OCI-LY1 (cell line): Measurements from ENCODE around the gene ZNF608.

ENCODE experiments used
- H2AFZ ChIP-seq: fragments of 200-600 bp; sonication (generic), shearing (Covaris generic); 2 replicates; pipeline ENCODE4 v1.6.0; 2014; ENCODE audit warnings: antibody characterized with exemption, mild to moderate bottlenecking, low read length
- H3F3A ChIP-seq: fragments of 200-600 bp; sonication (generic), shearing (Covaris generic); 2 replicates; pipeline ENCODE4 v1.6.0; 2014; ENCODE audit warnings: mild to moderate bottlenecking, antibody characterized with exemption, low read length, moderate library complexity; ENCODE audit not compliant: insufficient read depth
- H3K27ac ChIP-seq: fragments of 200-600 bp; sonication (generic); 2 replicates; pipeline ENCODE4 v1.5.1; 2014; ENCODE audit warnings: low read length, mixed run types, mild to moderate bottlenecking, low read depth; ENCODE audit not compliant: poor library complexity, severe bottlenecking
- H3K27me3 ChIP-seq: fragments of 200-600 bp; sonication (generic); 2 replicates; pipeline ENCODE4 v1.6.0; 2014; ENCODE audit warnings: antibody characterized with exemption, mild to moderate bottlenecking, low read length, moderate library complexity; ENCODE audit not compliant: insufficient read depth
- H3K36me3 ChIP-seq: fragments of 200-600 bp; sonication (generic); 2 replicates; pipeline ENCODE4 v1.6.1; 2014; ENCODE audit warnings: mild to moderate bottlenecking, antibody characterized with exemption, low read length, moderate library complexity, mixed read lengths; ENCODE audit not compliant: insufficient read depth
- H3K4me1 ChIP-seq: fragments of 200-600 bp; sonication (generic); 2 replicates; pipeline ENCODE4 v1.5.1; 2014; ENCODE audit warnings: mild to moderate bottlenecking, low read length, moderate library complexity; ENCODE audit not compliant: insufficient read depth, severe bottlenecking
- H3K4me2 ChIP-seq: fragments of 200-600 bp; sonication (generic), shearing (Covaris generic); 2 replicates; pipeline ENCODE4 v1.6.1; 2014; ENCODE audit warnings: low read length
- H3K4me3 ChIP-seq: fragments of 200-600 bp; sonication (generic); 2 replicates; pipeline ENCODE4 v1.5.1; 2014; ENCODE audit warnings: low read length, low read depth, mild to moderate bottlenecking, mixed read lengths; ENCODE audit not compliant: poor library complexity, severe bottlenecking
- H3K79me2 ChIP-seq: fragments of 200-600 bp; shearing (Covaris generic); 2 replicates; pipeline ENCODE4 v1.6.1; 2016; ENCODE audit warnings: mixed run types, low read length, mixed read lengths; ENCODE audit not compliant: insufficient read depth
- H3K9ac ChIP-seq: fragments of 200-600 bp; sonication (generic), shearing (Covaris generic); 2 replicates; pipeline ENCODE4 v1.6.1; 2014; ENCODE audit warnings: mild to moderate bottlenecking, low read length, mixed read lengths
- H3K9me2 ChIP-seq: fragments of 200-600 bp; sonication (generic), shearing (Covaris generic); 2 replicates; pipeline ENCODE4 v1.6.1; 2014; ENCODE audit warnings: low read depth, mild to moderate bottlenecking, low read length, mixed read lengths
- H3K9me3 ChIP-seq: fragments of 200-600 bp; shearing (Covaris generic); 2 replicates; pipeline ENCODE4 v1.6.1; 2014; ENCODE audit warnings: low read length, mixed read lengths
- H4K20me1 ChIP-seq: fragments of 200-600 bp; sonication (generic), shearing (Covaris generic); 2 replicates; pipeline ENCODE4 v1.6.0; 2016; ENCODE audit warnings: mild to moderate bottlenecking, low read length; ENCODE audit not compliant: insufficient read depth
- CTCF ChIP-seq: fragments of 200-600 bp; sonication (generic), shearing (Covaris generic); IDR thresholded peaks from 2 replicates; pipeline ENCODE4 v1.5.1; 2017; ENCODE audit warnings: mild to moderate bottlenecking, antibody characterized with exemption, low read length, moderate library complexity, mixed read lengths
- EZH2 ChIP-seq: fragments of 200-600 bp; sonication (generic), shearing (Covaris generic); IDR thresholded peaks from 2 replicates; pipeline ENCODE4 v1.8.0; 2017; ENCODE audit warnings: borderline replicate concordance, mixed run types, mild to moderate bottlenecking, antibody characterized with exemption, low read length, moderate library complexity, mixed read lengths

Gene ZNF608

GRCh38 chr5:124701873-124702425, 44.5 kb downstream of the ZNF608 start:
- H3F3A ChIP-seq, result no peaks in the 10 kb centered on the region
- peak overlapping the region; percentile 85 for H3K4me2 ChIP-seq
- H3K27ac ChIP-seq, result peak overlapping the region; percentile 97
- H3K4me1 ChIP-seq, result peaks cover 100% of the 10 kb centered on the region
- H3K79me2 ChIP-seq, result peaks cover 99% of the 10 kb centered on the region
- H3K4me3 ChIP-seq, result peak overlapping the region; percentile 41
- peaks cover 40% of the 10 kb centered on the region for H3K36me3 ChIP-seq
- TF ChIP-seq CTCF (no peak), EZH2 (no peak)
- H3K9ac ChIP-seq, result peak overlapping the region; percentile 48
- no peaks in the 10 kb centered on the region for H3K9me3 ChIP-seq
- H2AFZ ChIP-seq, result no peak overlapping the region
- no peaks in the 10 kb centered on the region for H4K20me1 ChIP-seq
- H3K27me3 ChIP-seq, result no peaks in the 10 kb centered on the region
- H3K9me2 ChIP-seq, result no peaks in the 10 kb centered on the region

- Histone ChIP-seq H3K4me1 (peaks cover 100% of the 10 kb centered on the region), H3K9me2 (no peaks in the 10 kb centered on the region), H4K20me1 (no peaks in the 10 kb centered on the region)
Measured at GRCh38 chr5:124701016-124701415, 45.4 kb downstream of the ZNF608 start.

GRCh38 chr5:124700333-124700732, 46.1 kb downstream of the ZNF608 start:
- Histone ChIP-seq H3F3A (no peaks in the 10 kb centered on the region), H3K79me2 (peaks cover 100% of the 10 kb centered on the region), H3K9me2 (no peaks in the 10 kb centered on the region), H2AFZ (no peak overlapping the region), H3K9ac (no peak overlapping the region), H3K4me1 (peaks cover 93% of the 10 kb centered on the region), H3K4me2 (no peak overlapping the region; the same call in 1 of the 2 replicates), H3K9me3 (no peaks in the 10 kb centered on the region), H4K20me1 (no peaks in the 10 kb centered on the region), H3K36me3 (peaks cover 56% of the 10 kb centered on the region), H3K27ac (peak overlapping the region; percentile 97), H3K4me3 (no peak overlapping the region), H3K27me3 (no peaks in the 10 kb centered on the region)
- TF ChIP-seq EZH2, result no peak
- no peak for TF ChIP-seq CTCF

More at GRCh38 chr5:124701016-124701415, 45.4 kb downstream of the ZNF608 start:
- no peaks in the 10 kb centered on the region for H3K9me3 ChIP-seq
- no peaks in the 10 kb centered on the region for H3F3A ChIP-seq
- H2AFZ ChIP-seq, result no peak overlapping the region
- H3K4me2 ChIP-seq, result no peak overlapping the region; the same call in 1 of the 2 replicates
- H3K9ac ChIP-seq, result no peak overlapping the region
- peaks cover 99% of the 10 kb centered on the region for H3K79me2 ChIP-seq
- H3K27ac ChIP-seq, result peak overlapping the region; percentile 97
- H3K27me3 ChIP-seq, result no peaks in the 10 kb centered on the region
- no peak for TF ChIP-seq CTCF
- TF ChIP-seq EZH2, result no peak
- no peak overlapping the region for H3K4me3 ChIP-seq
- peaks cover 49% of the 10 kb centered on the region for H3K36me3 ChIP-seq
